ENCODE measurements around the gene PTPRE. TPM values are rescaled to one million over a fixed set of nuclear protein-coding genes. Genes with fewer than 3 reads are reported as not detected.

PTPRE gene
- total RNA-seq, 1 donor from 2014 or later, result 1.6 TPM

GRCh38 chr10:127949831-127950230 lies 42.9 kb downstream of the PTPRE start:
- no peak for ATAC-seq
- DNase-seq (ENCODE audit: low spot score), result no peak

GRCh38 chr10:127951861-127952574 lies 45.1 kb downstream of the PTPRE start:
- ATAC-seq (no peak), DNase-seq (ENCODE audit: low spot score) (no peak)

- ATAC-seq (no peak), DNase-seq (ENCODE audit: low spot score) (no peak)
These were observed 45.6 kb downstream of the PTPRE start for GRCh38 chr10:127952575-127952869.

GRCh38 chr10:127952918-127953317 lies 46.0 kb downstream of the PTPRE start:
- ATAC-seq (no peak), DNase-seq (ENCODE audit: low spot score) (no peak)

GRCh38 chr10:127953876-127954275 lies 47.0 kb downstream of the PTPRE start:
- DNase-seq (ENCODE audit: low spot score), result no peak
- no peak for ATAC-seq

GRCh38 chr10:127959428-127959827 lies 52.5 kb downstream of the PTPRE start:
- DNase-seq (ENCODE audit: low spot score), result no peak
- no peak for ATAC-seq

- ATAC-seq, result no peak
- no peak for DNase-seq (ENCODE audit: low spot score)
These were observed 54.2 kb downstream of the PTPRE start for GRCh38 chr10:127961071-127961470.

- DNase-seq (ENCODE audit: low spot score) (peak; percentile 62), ATAC-seq (peak; percentile 91)
These were observed 55.3 kb downstream of the PTPRE start for GRCh38 chr10:127962205-127962604.

- DNase-seq (ENCODE audit: low spot score) (no peak), ATAC-seq (no peak)
These were observed 56.2 kb downstream of the PTPRE start for GRCh38 chr10:127963136-127963535.

- ATAC-seq, result no peak
- peak; percentile 31 for DNase-seq (ENCODE audit: low spot score)
These were observed 57.7 kb downstream of the PTPRE start for GRCh38 chr10:127964621-127965020.

- no peak for ATAC-seq
- DNase-seq (ENCODE audit: low spot score), result no peak
These were observed 60.0 kb downstream of the PTPRE start for GRCh38 chr10:127966875-127967274.

- ATAC-seq, result no peak
- DNase-seq (ENCODE audit: low spot score), result peak; percentile 24
These were observed 61.1 kb downstream of the PTPRE start for GRCh38 chr10:127968027-127968441.

GRCh38 chr10:127968659-127969058 lies 61.8 kb downstream of the PTPRE start:
- peak; percentile 36 for ATAC-seq
- no peak for DNase-seq (ENCODE audit: low spot score)

- no peak for ATAC-seq
- DNase-seq (ENCODE audit: low spot score), result peak; percentile 30
These were observed 64.4 kb downstream of the PTPRE start for GRCh38 chr10:127971101-127971946.

GRCh38 chr10:127971963-127972615 lies 65.2 kb downstream of the PTPRE start:
- peak; percentile 32 for DNase-seq (ENCODE audit: low spot score)
- ATAC-seq, result no peak

- peak; percentile 14 for DNase-seq (ENCODE audit: low spot score)
- ATAC-seq, result no peak
These were observed 66.0 kb downstream of the PTPRE start for GRCh38 chr10:127972751-127973357.

GRCh38 chr10:127973791-127974311 lies 66.9 kb downstream of the PTPRE start:
- DNase-seq (ENCODE audit: low spot score) (peak; percentile 38), ATAC-seq (peak; percentile 39)

- DNase-seq (ENCODE audit: low spot score), result peak; percentile 24
- ATAC-seq, result no peak
These were observed 68.0 kb downstream of the PTPRE start for GRCh38 chr10:127974911-127975310.

- no peak for DNase-seq (ENCODE audit: low spot score)
- no peak for ATAC-seq
These were observed 69.4 kb downstream of the PTPRE start for GRCh38 chr10:127976286-127976685.

GRCh38 chr10:127976701-127977356 lies 69.9 kb downstream of the PTPRE start:
- no peak for DNase-seq (ENCODE audit: low spot score)
- no peak for ATAC-seq

All from left lobe of liver (tissue), 2 donors.